Astrocyte (in vitro differentiated cells and primary cell): Measurements from ENCODE around the gene UGT3A1. TPM values are rescaled to one million over a fixed set of nuclear protein-coding genes. Genes with fewer than 3 reads are reported as not detected.

ENCODE experiments used
- DNase-seq: peaks from one replicate; pipeline ENCODE4 v3.0.0-alpha.2; 2010; ENCODE audit warnings: low read depth
- FAIRE-seq: peaks from 2 replicates; lab custom pipeline; 2011; peaks lifted over from hg19 to GRCh38; lab: Jason Lieb, UNC
- H2AFZ ChIP-seq: 2 replicates; pipeline ENCODE4 v1.6.0; 2012; ENCODE audit warnings: low read depth, low read length, inconsistent platforms
- H3K27ac ChIP-seq: 2 replicates; pipeline ENCODE4 v1.5.1; 2011; ENCODE audit warnings: low read depth, low read length, inconsistent platforms
- H3K27me3 ChIP-seq: 2 replicates; pipeline ENCODE4 v1.6.0; 2011; ENCODE audit warnings: low read length, inconsistent platforms; ENCODE audit not compliant: insufficient read depth
- H3K36me3 ChIP-seq: 2 replicates; pipeline ENCODE4 v1.5.1; 2011; ENCODE audit warnings: low read length, inconsistent platforms; ENCODE audit not compliant: insufficient read depth
- H3K4me1 ChIP-seq: 2 replicates; pipeline ENCODE4 v1.5.1; 2011; ENCODE audit warnings: low read length, inconsistent platforms; ENCODE audit not compliant: insufficient read depth
- H3K4me2 ChIP-seq: 2 replicates; pipeline ENCODE4 v1.6.0; 2012; ENCODE audit warnings: low read length, inconsistent platforms
- H3K4me3 ChIP-seq: 2 replicates; pipeline ENCODE4 v1.5.1; 2011; ENCODE audit warnings: low read depth, mild to moderate bottlenecking, low read length, inconsistent platforms; ENCODE audit not compliant: insufficient read depth
- H3K79me2 ChIP-seq: 2 replicates; pipeline ENCODE4 v1.6.0; 2012; ENCODE audit warnings: mild to moderate bottlenecking, low read length, inconsistent platforms; ENCODE audit not compliant: insufficient read depth
- H3K9ac ChIP-seq: 2 replicates; pipeline ENCODE4 v1.6.0; 2012; ENCODE audit warnings: mild to moderate bottlenecking, low read length, inconsistent platforms
- H3K9me3 ChIP-seq: 2 replicates; pipeline ENCODE4 v1.5.1; 2012; ENCODE audit warnings: low read depth, mild to moderate bottlenecking, low read length, inconsistent platforms; ENCODE audit not compliant: insufficient read depth
- H4K20me1 ChIP-seq: 2 replicates; pipeline ENCODE4 v1.6.0; 2012; ENCODE audit warnings: low read length, inconsistent platforms; ENCODE audit not compliant: insufficient read depth
- H3K27ac Mint-ChIP-seq: one replicate; pipeline ENCODE4 v1.8.0; 2021; ENCODE audit warnings: mild to moderate bottlenecking, mixed read lengths; ENCODE audit not compliant: unreplicated experiment
- H3K27me3 Mint-ChIP-seq: one replicate; pipeline ENCODE4 v1.8.0; 2021; ENCODE audit warnings: low read depth, mixed read lengths; ENCODE audit not compliant: unreplicated experiment
- H3K36me3 Mint-ChIP-seq: one replicate; pipeline ENCODE4 v1.8.0; 2021; ENCODE audit warnings: low read depth, mixed read lengths; ENCODE audit not compliant: unreplicated experiment
- H3K4me1 Mint-ChIP-seq: one replicate; pipeline ENCODE4 v1.8.0; 2021; ENCODE audit warnings: low read depth, mixed read lengths; ENCODE audit not compliant: unreplicated experiment
- H3K4me3 Mint-ChIP-seq: one replicate; pipeline ENCODE4 v1.8.0; 2021; ENCODE audit warnings: mild to moderate bottlenecking, moderate library complexity, mixed read lengths; ENCODE audit not compliant: unreplicated experiment
- H3K9me3 Mint-ChIP-seq: one replicate; pipeline ENCODE4 v1.8.0; 2021; ENCODE audit warnings: mild to moderate bottlenecking, mixed read lengths; ENCODE audit not compliant: unreplicated experiment
- CTCF ChIP-seq: IDR thresholded peaks from 2 replicates; pipeline ENCODE4 v1.5.1; 2011; ENCODE audit warnings: low read depth, mild to moderate bottlenecking, inconsistent platforms, low read length, moderate library complexity; ENCODE audit not compliant: insufficient read depth
- EZH2 ChIP-seq: IDR thresholded peaks from 2 replicates; pipeline ENCODE4 v1.6.1; 2012; ENCODE audit warnings: mild to moderate bottlenecking, low read length, inconsistent platforms; ENCODE audit not compliant: insufficient read depth
- total RNA-seq: library from RNA; stranded (reverse); gene quantifications from 2 replicates; pipeline ENCODE4 v1.2.1, GENCODE V29; 2021

Gene UGT3A1
- total RNA-seq, 1 donor from 2014 or later = 0.14 TPM

GRCh38 chr5:35971186-35971877 lies 19.9 kb downstream of the UGT3A1 start:
- no peak for FAIRE-seq
- H3K4me1 ChIP-seq = no peaks in the 10 kb centered on the region

GRCh38 chr5:35963381-35963843 lies 27.8 kb downstream of the UGT3A1 start:
- Mint-ChIP-seq H3K9me3 (peaks cover 6% of the 10 kb centered on the region), H3K27me3 (no peaks in the 10 kb centered on the region), H3K4me1 (no peaks in the 10 kb centered on the region), H3K36me3 (no peaks in the 10 kb centered on the region), H3K27ac (no peak overlapping the region), H3K4me3 (no peak overlapping the region)
- no peaks in the 10 kb centered on the region for H3K36me3 ChIP-seq
- FAIRE-seq (no peak), DNase-seq (no peak)
- H2AFZ ChIP-seq = no peak overlapping the region
- no peak for TF ChIP-seq EZH2
- peak; percentile 39 for TF ChIP-seq CTCF
- H3K27ac ChIP-seq = no peak overlapping the region
- no peak overlapping the region for H3K4me2 ChIP-seq
- no peaks in the 10 kb centered on the region for H3K27me3 ChIP-seq
- no peaks in the 10 kb centered on the region for H3K9me3 ChIP-seq
- H3K9ac ChIP-seq = no peak overlapping the region
- H4K20me1 ChIP-seq = no peaks in the 10 kb centered on the region
- H3K79me2 ChIP-seq = no peaks in the 10 kb centered on the region
- H3K4me3 ChIP-seq = no peak overlapping the region
- no peaks in the 10 kb centered on the region for H3K4me1 ChIP-seq

More at GRCh38 chr5:35971186-35971877, 19.9 kb downstream of the UGT3A1 start:
- Mint-ChIP-seq H3K27me3 (no peaks in the 10 kb centered on the region), H3K36me3 (no peaks in the 10 kb centered on the region), H3K9me3 (peaks cover 3% of the 10 kb centered on the region), H3K4me3 (no peak overlapping the region), H3K27ac (peak overlapping the region; percentile 31), H3K4me1 (peaks cover 12% of the 10 kb centered on the region)
- H3K9me3 ChIP-seq = no peaks in the 10 kb centered on the region
- peak; percentile 2 for DNase-seq
- H3K4me2 ChIP-seq = no peak overlapping the region
- no peak overlapping the region for H2AFZ ChIP-seq
- H3K9ac ChIP-seq = no peak overlapping the region
- H3K79me2 ChIP-seq = no peaks in the 10 kb centered on the region
- H3K27ac ChIP-seq = no peak overlapping the region
- TF ChIP-seq EZH2 (no peak), CTCF (no peak)
- H3K27me3 ChIP-seq = no peaks in the 10 kb centered on the region
- H4K20me1 ChIP-seq = no peaks in the 10 kb centered on the region
- H3K36me3 ChIP-seq = no peaks in the 10 kb centered on the region
- H3K4me3 ChIP-seq = no peak overlapping the region

GRCh38 chr5:35960328-35960727 lies 30.9 kb downstream of the UGT3A1 start:
- Mint-ChIP-seq H3K27ac (no peak overlapping the region), H3K36me3 (no peaks in the 10 kb centered on the region), H3K4me3 (no peak overlapping the region), H3K27me3 (no peaks in the 10 kb centered on the region), H3K9me3 (peaks cover 6% of the 10 kb centered on the region), H3K4me1 (no peaks in the 10 kb centered on the region)
- H3K36me3 ChIP-seq = no peaks in the 10 kb centered on the region
- H3K9ac ChIP-seq = no peak overlapping the region
- no peaks in the 10 kb centered on the region for H3K4me1 ChIP-seq
- H3K27me3 ChIP-seq = no peaks in the 10 kb centered on the region
- H3K27ac ChIP-seq = no peak overlapping the region
- no peak for TF ChIP-seq EZH2
- TF ChIP-seq CTCF = no peak
- no peaks in the 10 kb centered on the region for H3K9me3 ChIP-seq
- FAIRE-seq (no peak), DNase-seq (no peak)
- H3K4me2 ChIP-seq = no peak overlapping the region
- no peaks in the 10 kb centered on the region for H3K79me2 ChIP-seq
- H2AFZ ChIP-seq = no peak overlapping the region
- H4K20me1 ChIP-seq = no peaks in the 10 kb centered on the region
- no peak overlapping the region for H3K4me3 ChIP-seq
